Measurements from ENCODE around the gene ATG9B. TPM values are rescaled to one million over a fixed set of nuclear protein-coding genes. Genes with fewer than 3 reads are reported as not detected.

Gene ATG9B
- total and polyA plus RNA-seq, 2 of the 13 experiments (the other 11 are each of a cell fraction or from before 2014, with no cell fraction given): 0.24 TPM; not detected in 1

DNA sequence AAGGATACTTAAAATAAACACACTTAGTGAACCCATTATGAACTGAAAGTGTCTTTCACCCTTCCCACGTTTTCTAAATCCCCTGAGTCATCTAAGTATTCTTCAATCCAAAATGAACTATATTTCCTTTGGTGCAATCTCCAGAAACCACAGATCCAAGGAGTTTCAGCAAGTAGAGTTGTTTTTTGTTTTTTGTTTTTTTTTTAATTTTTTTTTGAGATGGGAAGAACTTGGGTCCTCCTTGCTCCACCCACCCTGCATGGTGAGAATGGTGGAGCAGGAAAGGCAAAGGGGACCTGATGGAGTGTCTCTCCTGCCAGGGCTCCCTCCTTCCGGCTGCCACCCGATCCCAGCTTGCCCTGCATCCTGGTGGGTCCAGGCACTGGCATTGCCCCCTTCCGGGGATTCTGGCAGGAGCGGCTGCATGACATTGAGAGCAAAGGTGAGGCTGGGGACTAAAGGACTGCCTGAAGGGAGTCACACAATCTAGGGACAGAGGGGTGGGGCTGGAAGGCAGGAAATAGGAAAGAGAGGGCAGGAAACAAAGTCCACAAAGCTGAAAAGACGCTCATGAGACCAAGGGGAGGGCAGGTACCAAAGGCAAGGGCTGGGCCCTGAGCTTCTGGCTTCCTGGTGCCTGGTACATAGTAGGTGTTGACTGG lies 12.1 kb downstream of the ATG9B start (continued):
- TF ChIP-seq NFYC (CRISPR knock-in tag; IDR thresholded peaks at IDR 0.05) (no peak), TBL1XR1 (IDR thresholded peaks at IDR 0.05; ENCODE audit: borderline replicate concordance, low read length, partially characterized antibody) (no peak), TAF1 (CRISPR knock-in tag; IDR thresholded peaks at IDR 0.05) (peak; percentile 18; the same call in 1 of the 2 replicates), SIN3A (IDR thresholded peaks at IDR 0.05; ENCODE audit: borderline replicate concordance, low read depth, low read length) (no peak), ZNF557 (CRISPR knock-in tag; IDR thresholded peaks at IDR 0.05) (0 out of 2 replicates have a peak, but pooled peaks have one; percentile 74), CREB1 (IDR thresholded peaks at IDR 0.05) (no peak), CREB1 (CRISPR knock-in tag; IDR thresholded peaks at IDR 0.05) (no peak), CBFB (CRISPR knock-in tag; IDR thresholded peaks at IDR 0.05) (no peak), ZNF556 (CRISPR knock-in tag; IDR thresholded peaks at IDR 0.05; ENCODE audit: borderline replicate concordance) (peak; percentile 25; the same call in 1 of the 2 replicates), NFE2L2 (IDR thresholded peaks at IDR 0.05; ENCODE audit: low read length) (no peak), SALL1 (CRISPR knock-in tag; IDR thresholded peaks at IDR 0.05) (peak; percentile 39; the same call in 1 of the 2 replicates), U2AF2 (IDR thresholded peaks at IDR 0.05; ENCODE audit: low read depth, low read length) (no peak), ZNF263 (CRISPR knock-in tag; IDR thresholded peaks at IDR 0.05) (no peak), ZNF468 (CRISPR knock-in tag; IDR thresholded peaks at IDR 0.05) (no peak), ZBTB38 (CRISPR knock-in tag; IDR thresholded peaks at IDR 0.05) (no peak), KLF6 (CRISPR knock-in tag; IDR thresholded peaks at IDR 0.05) (no peak)
- TF ChIP-seq, protein P1, sequence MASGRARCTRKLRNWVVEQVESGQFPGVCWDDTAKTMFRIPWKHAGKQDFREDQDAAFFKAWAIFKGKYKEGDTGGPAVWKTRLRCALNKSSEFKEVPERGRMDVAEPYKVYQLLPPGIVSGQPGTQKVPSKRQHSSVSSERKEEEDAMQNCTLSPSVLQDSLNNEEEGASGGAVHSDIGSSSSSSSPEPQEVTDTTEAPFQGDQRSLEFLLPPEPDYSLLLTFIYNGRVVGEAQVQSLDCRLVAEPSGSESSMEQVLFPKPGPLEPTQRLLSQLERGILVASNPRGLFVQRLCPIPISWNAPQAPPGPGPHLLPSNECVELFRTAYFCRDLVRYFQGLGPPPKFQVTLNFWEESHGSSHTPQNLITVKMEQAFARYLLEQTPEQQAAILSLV (CRISPR knock-in tag; IDR thresholded peaks at IDR 0.05; ENCODE audit: borderline replicate concordance): no peak
- TF ChIP-seq, protein P2, sequence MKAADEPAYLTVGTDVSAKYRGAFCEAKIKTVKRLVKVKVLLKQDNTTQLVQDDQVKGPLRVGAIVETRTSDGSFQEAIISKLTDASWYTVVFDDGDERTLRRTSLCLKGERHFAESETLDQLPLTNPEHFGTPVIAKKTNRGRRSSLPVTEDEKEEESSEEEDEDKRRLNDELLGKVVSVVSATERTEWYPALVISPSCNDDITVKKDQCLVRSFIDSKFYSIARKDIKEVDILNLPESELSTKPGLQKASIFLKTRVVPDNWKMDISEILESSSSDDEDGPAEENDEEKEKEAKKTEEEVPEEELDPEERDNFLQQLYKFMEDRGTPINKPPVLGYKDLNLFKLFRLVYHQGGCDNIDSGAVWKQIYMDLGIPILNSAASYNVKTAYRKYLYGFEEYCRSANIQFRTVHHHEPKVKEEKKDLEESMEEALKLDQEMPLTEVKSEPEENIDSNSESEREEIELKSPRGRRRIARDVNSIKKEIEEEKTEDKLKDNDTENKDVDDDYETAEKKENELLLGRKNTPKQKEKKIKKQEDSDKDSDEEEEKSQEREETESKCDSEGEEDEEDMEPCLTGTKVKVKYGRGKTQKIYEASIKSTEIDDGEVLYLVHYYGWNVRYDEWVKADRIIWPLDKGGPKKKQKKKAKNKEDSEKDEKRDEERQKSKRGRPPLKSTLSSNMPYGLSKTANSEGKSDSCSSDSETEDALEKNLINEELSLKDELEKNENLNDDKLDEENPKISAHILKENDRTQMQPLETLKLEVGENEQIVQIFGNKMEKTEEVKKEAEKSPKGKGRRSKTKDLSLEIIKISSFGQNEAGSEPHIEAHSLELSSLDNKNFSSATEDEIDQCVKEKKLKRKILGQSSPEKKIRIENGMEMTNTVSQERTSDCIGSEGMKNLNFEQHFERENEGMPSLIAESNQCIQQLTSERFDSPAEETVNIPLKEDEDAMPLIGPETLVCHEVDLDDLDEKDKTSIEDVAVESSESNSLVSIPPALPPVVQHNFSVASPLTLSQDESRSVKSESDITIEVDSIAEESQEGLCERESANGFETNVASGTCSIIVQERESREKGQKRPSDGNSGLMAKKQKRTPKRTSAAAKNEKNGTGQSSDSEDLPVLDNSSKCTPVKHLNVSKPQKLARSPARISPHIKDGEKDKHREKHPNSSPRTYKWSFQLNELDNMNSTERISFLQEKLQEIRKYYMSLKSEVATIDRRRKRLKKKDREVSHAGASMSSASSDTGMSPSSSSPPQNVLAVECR (CRISPR knock-in tag; IDR thresholded peaks at IDR 0.05; ENCODE audit: borderline replicate concordance): peak; percentile 52; the same call in 1 of the 2 replicates
- TF ChIP-seq, protein P3, sequence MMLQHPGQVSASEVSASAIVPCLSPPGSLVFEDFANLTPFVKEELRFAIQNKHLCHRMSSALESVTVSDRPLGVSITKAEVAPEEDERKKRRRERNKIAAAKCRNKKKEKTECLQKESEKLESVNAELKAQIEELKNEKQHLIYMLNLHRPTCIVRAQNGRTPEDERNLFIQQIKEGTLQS (CRISPR knock-in tag; IDR thresholded peaks at IDR 0.05): no peak
- TF ChIP-seq, protein P4, sequence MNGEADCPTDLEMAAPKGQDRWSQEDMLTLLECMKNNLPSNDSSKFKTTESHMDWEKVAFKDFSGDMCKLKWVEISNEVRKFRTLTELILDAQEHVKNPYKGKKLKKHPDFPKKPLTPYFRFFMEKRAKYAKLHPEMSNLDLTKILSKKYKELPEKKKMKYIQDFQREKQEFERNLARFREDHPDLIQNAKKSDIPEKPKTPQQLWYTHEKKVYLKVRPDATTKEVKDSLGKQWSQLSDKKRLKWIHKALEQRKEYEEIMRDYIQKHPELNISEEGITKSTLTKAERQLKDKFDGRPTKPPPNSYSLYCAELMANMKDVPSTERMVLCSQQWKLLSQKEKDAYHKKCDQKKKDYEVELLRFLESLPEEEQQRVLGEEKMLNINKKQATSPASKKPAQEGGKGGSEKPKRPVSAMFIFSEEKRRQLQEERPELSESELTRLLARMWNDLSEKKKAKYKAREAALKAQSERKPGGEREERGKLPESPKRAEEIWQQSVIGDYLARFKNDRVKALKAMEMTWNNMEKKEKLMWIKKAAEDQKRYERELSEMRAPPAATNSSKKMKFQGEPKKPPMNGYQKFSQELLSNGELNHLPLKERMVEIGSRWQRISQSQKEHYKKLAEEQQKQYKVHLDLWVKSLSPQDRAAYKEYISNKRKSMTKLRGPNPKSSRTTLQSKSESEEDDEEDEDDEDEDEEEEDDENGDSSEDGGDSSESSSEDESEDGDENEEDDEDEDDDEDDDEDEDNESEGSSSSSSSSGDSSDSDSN (CRISPR knock-in tag; IDR thresholded peaks at IDR 0.05): no peak; the same call in 1 of the 2 replicates
